Endothelial cell of umbilical vein (primary cell): ENCODE measurements around the gene TAF8. TPM values are rescaled to one million over a fixed set of nuclear protein-coding genes. Genes with fewer than 3 reads are reported as not detected.

Experiments
- BruUV-seq: library from RNA; stranded (reverse); fragments of 400-500 nt; replicated peaks from 2 replicates; lab custom pipeline; 2021; lab: Mats Ljungman, UMichigan
- CTCF ChIA-PET: fragments of 300-600, 350-600 bp; sonication (Branson Sonifier 250); formaldehyde crosslinking; loops from one replicate; lab custom pipeline; 2021; ENCODE audit warnings: antibody characterized with exemption, inconsistent platforms; lab: Charles Lee
- POLR2A ChIA-PET: fragments of 300-600, 350-600 bp; sonication (Branson Sonifier 250); formaldehyde crosslinking; loops from one replicate; lab custom pipeline; 2021; ENCODE audit warnings: antibody characterized with exemption, inconsistent platforms; lab: Charles Lee
- DNase-seq: peaks from one replicate; pipeline ENCODE4 v3.0.0-alpha.2; 2011; ENCODE audit warnings: low read depth, low spot score
- FAIRE-seq: peaks from 2 replicates; lab custom pipeline; 2011; peaks lifted over from hg19 to GRCh38; lab: Jason Lieb, UNC
- H2AFZ ChIP-seq: 2 replicates; pipeline ENCODE4 v1.6.0; 2012; ENCODE audit warnings: low read depth, low read length, control low read depth, inconsistent platforms
- H3K27ac ChIP-seq: 2 replicates; pipeline ENCODE4 v1.5.1; 2011; ENCODE audit warnings: low read depth, mild to moderate bottlenecking, control low read depth, low read length, moderate library complexity; ENCODE audit not compliant: insufficient read depth
- H3K27me3 ChIP-seq, 2 experiments: 2 replicates each; pipeline versions ENCODE4 v1.6.0 to v1.6.1; 2011; ENCODE audit warnings: low read length in 2 of 2, mixed read lengths in 1 of 2; ENCODE audit not compliant: control insufficient read depth in 2 of 2, insufficient read depth in 2 of 2
- H3K36me3 ChIP-seq, 2 experiments: 2 replicates in 1 of 2; 3 replicates in 1 of 2; pipeline ENCODE4 v1.5.1; 2011; ENCODE audit warnings: low read length in 2 of 2, mild to moderate bottlenecking in 1 of 2, moderate library complexity in 1 of 2; ENCODE audit not compliant: control insufficient read depth in 2 of 2, insufficient read depth in 2 of 2; ENCODE audit errors: extremely low read depth in 1 of 2
- H3K4me1 ChIP-seq: 3 replicates; pipeline ENCODE4 v1.5.1; 2011; ENCODE audit warnings: mild to moderate bottlenecking, low read length; ENCODE audit not compliant: control insufficient read depth, insufficient read depth; ENCODE audit errors: extremely low read depth
- H3K4me2 ChIP-seq: 2 replicates; pipeline ENCODE4 v1.6.1; 2011; ENCODE audit warnings: low read length, control low read depth, mixed read lengths; ENCODE audit not compliant: insufficient read depth
- H3K4me3 ChIP-seq, 3 experiments: fragments of 200-600 bp in 1 of 3; sonication (generic), shearing (Covaris generic) in 1 of 3; replicated peaks in 1 of 3; 2 replicates each; pipeline ENCODE4 v1.5.1; 2011 to 2016; ENCODE audit warnings: control low read depth in 3 of 3, low read length in 3 of 3, mild to moderate bottlenecking in 2 of 3, inconsistent platforms in 1 of 3, low read depth in 1 of 3, moderate library complexity in 1 of 3; ENCODE audit not compliant: insufficient read depth in 1 of 3
- H3K79me2 ChIP-seq: 2 replicates; pipeline ENCODE4 v1.6.0; 2012; ENCODE audit warnings: low read length, inconsistent platforms; ENCODE audit not compliant: control insufficient read depth, insufficient read depth
- H3K9ac ChIP-seq: replicated peaks from 2 replicates; pipeline ENCODE3; 2011; ENCODE audit warnings: low read length, control low read depth; ENCODE audit not compliant: insufficient read depth; ENCODE audit errors: extremely low read depth
- H3K9me1 ChIP-seq: replicated peaks from 3 replicates; pipeline ENCODE4 v1.6.0; 2011; ENCODE audit warnings: mild to moderate bottlenecking, low read length; ENCODE audit not compliant: control insufficient read depth, insufficient read depth; ENCODE audit errors: extremely low read depth
- H3K9me3 ChIP-seq: replicated peaks from 2 replicates; pipeline ENCODE4 v1.5.1; 2012; ENCODE audit warnings: low read length, inconsistent platforms; ENCODE audit not compliant: control insufficient read depth, insufficient read depth
- H4K20me1 ChIP-seq: replicated peaks from 2 replicates; pipeline ENCODE3; 2011; ENCODE audit warnings: mild to moderate bottlenecking, low read length; ENCODE audit not compliant: control insufficient read depth, insufficient read depth; ENCODE audit errors: extremely low read depth
- EZH2 ChIP-seq: IDR thresholded peaks from 2 replicates; pipeline ENCODE4 v1.6.1; 2012; ENCODE audit warnings: borderline replicate concordance, low read depth, mild to moderate bottlenecking, moderate library complexity, low read length, inconsistent platforms; ENCODE audit not compliant: severe bottlenecking
- FOS ChIP-seq: IDR thresholded peaks from 2 replicates; pipeline ENCODE4 v1.6.1; 2011; ENCODE audit warnings: mild to moderate bottlenecking, low read length, moderate library complexity, borderline replicate concordance; ENCODE audit not compliant: insufficient read depth
- GATA2 ChIP-seq: IDR thresholded peaks from 2 replicates; pipeline ENCODE4 v1.7.0; 2011; ENCODE audit warnings: low read depth, mild to moderate bottlenecking, moderate library complexity, mixed read lengths, low read length; ENCODE audit not compliant: insufficient read length, insufficient read depth
- JUN ChIP-seq: IDR thresholded peaks from 2 replicates; pipeline ENCODE4 v1.6.1; 2011; ENCODE audit warnings: borderline replicate concordance, low read depth; ENCODE audit not compliant: insufficient read length, insufficient read depth
- MYC ChIP-seq: IDR thresholded peaks from one replicate; pipeline ENCODE4 v1.6.1; 2011; ENCODE audit warnings: mild to moderate bottlenecking, low read depth, low read length
- POLR2A ChIP-seq: IDR thresholded peaks from 2 replicates; pipeline ENCODE4 v1.6.1; 2012; ENCODE audit warnings: low read depth, mild to moderate bottlenecking, control low read depth, low read length
- POLR2AphosphoS5 ChIP-seq: IDR thresholded peaks from 2 replicates; pipeline ENCODE4 v1.6.1; 2012; ENCODE audit warnings: low read depth, mild to moderate bottlenecking, control low read depth, low read length, moderate library complexity; ENCODE audit not compliant: insufficient read depth
- dilution Hi-C: fragments of 300-500 bp; cut with MboI; formaldehyde crosslinking; loops from one replicate; pipeline ENCODE4 v1.15.0; 2019; ENCODE audit warnings: low sequenced_read_pairs; ENCODE audit not compliant: extremely low pct_ligation_motif_present
- intact Hi-C: fragments of 100-400 bp; cut with micrococcal nuclease; formaldehyde crosslinking; loops from one replicate; pipeline ENCODE4 v1.10.0; 2022
- polyA plus RNA-seq, 4 experiments: library from polyadenylated mRNA; depleted of rRNA in 3 of 4; stranded (reverse) in 3 of 4; unstranded in 1 of 4; fragments of >200 nt; gene quantifications; 2 replicates each; pipeline versions ENCODE4 v1.2.1 to v1.2.3, GENCODE V29; 2011 to 2012; ENCODE audit warnings: missing spikeins in 1 of 4
- total RNA-seq: library from RNA; stranded (reverse); gene quantifications from 2 replicates; pipeline ENCODE4 v1.2.3, GENCODE V29; 2021
- TF ChIP-seq, protein P1 (sequence below), 2 donors: IDR thresholded peaks; 1 replicate in 1 of 2; 2 replicates in 1 of 2; pipeline ENCODE4 v1.5.1; 2011; ENCODE audit warnings: low read length in 2 of 2, mild to moderate bottlenecking in 2 of 2, moderate library complexity in 2 of 2, control low read depth in 1 of 2, inconsistent platforms in 1 of 2, low read depth in 1 of 2; ENCODE audit not compliant: insufficient read depth in 1 of 2; ENCODE audit errors: extremely low read depth in 1 of 2
- TF ChIP-seq, protein P2 (sequence below): IDR thresholded peaks from 2 replicates; pipeline ENCODE4 v1.6.1; 2011; ENCODE audit not compliant: insufficient read depth, insufficient read length

TAF8 gene
- total and polyA plus RNA-seq, 2 donors (not counting 3 experiments of a cell fraction or from before 2014, with no cell fraction given) = 32.9 to 45.4 TPM

GRCh38 chr6:42068173-42068572, 17.8 kb downstream of the TAF8 start:
- Histone ChIP-seq H3K9me3 (no peaks in the 10 kb centered on the region), H3K4me1 (no peaks in the 10 kb centered on the region), H3K9me1 (no peaks in the 10 kb centered on the region), H3K27me3 (no peaks in the 10 kb centered on the region), H3K9ac (no peak overlapping the region), H3K4me3 (no peak overlapping the region), H4K20me1 (no peaks in the 10 kb centered on the region), H2AFZ (no peak overlapping the region), H3K36me3 (peaks cover 4 to 35% of the 10 kb centered on the region in 2 experiments), H3K27ac (no peak overlapping the region), H3K4me2 (no peak overlapping the region), H3K79me2 (no peaks in the 10 kb centered on the region)
- CTCF ChIA-PET = interaction anchor here (0.9 to 2.5 kb wide), 5 partner anchors 9 to 221 kb away, joined by 3 to 6 read pairs (median 3); partner anchors contain the start of gene TAF8
- POLR2A ChIA-PET = no interaction called here
- no peak for DNase-seq
- intact Hi-C loops = no loop called here
- no peak for FAIRE-seq
- no TSS peak for BruUV-seq
- dilution Hi-C loops = no loop called here
- TF ChIP-seq POLR2A (no peak), JUN (no peak), POLR2AphosphoS5 (no peak), GATA2 (no peak), MYC (no peak), EZH2 (no peak), FOS (no peak)
- TF ChIP-seq, protein P1, sequence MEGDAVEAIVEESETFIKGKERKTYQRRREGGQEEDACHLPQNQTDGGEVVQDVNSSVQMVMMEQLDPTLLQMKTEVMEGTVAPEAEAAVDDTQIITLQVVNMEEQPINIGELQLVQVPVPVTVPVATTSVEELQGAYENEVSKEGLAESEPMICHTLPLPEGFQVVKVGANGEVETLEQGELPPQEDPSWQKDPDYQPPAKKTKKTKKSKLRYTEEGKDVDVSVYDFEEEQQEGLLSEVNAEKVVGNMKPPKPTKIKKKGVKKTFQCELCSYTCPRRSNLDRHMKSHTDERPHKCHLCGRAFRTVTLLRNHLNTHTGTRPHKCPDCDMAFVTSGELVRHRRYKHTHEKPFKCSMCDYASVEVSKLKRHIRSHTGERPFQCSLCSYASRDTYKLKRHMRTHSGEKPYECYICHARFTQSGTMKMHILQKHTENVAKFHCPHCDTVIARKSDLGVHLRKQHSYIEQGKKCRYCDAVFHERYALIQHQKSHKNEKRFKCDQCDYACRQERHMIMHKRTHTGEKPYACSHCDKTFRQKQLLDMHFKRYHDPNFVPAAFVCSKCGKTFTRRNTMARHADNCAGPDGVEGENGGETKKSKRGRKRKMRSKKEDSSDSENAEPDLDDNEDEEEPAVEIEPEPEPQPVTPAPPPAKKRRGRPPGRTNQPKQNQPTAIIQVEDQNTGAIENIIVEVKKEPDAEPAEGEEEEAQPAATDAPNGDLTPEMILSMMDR (IDR thresholded peaks at IDR 0.05; ENCODE audit: extremely low read depth in 1 of 2, insufficient read depth in 1 of 2, low read depth in 1 of 2, low read length in 2 of 2) = no peak
- TF ChIP-seq, protein P2, sequence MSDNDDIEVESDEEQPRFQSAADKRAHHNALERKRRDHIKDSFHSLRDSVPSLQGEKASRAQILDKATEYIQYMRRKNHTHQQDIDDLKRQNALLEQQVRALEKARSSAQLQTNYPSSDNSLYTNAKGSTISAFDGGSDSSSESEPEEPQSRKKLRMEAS = no peak
